Muscle of leg (tissue), 11 donors: ENCODE measurements around the gene OR10G7. TPM values are rescaled to one million over a fixed set of nuclear protein-coding genes. Genes with fewer than 3 reads are reported as not detected.

Experiments used
- DNase-seq: peaks from one replicate; pipeline ENCODE4 v3.0.0; 2013
- H3K27ac ChIP-seq: one replicate; pipeline ENCODE4 v1.5.1; 2013; ENCODE audit warnings: mild to moderate bottlenecking, low read length, control low read depth
- H3K27me3 ChIP-seq: one replicate; pipeline ENCODE4 v1.6.1; 2013; ENCODE audit warnings: low read length; ENCODE audit not compliant: control insufficient read depth, insufficient read depth
- H3K36me3 ChIP-seq: one replicate; pipeline ENCODE4 v1.6.1; 2013; ENCODE audit warnings: low read length; ENCODE audit not compliant: control insufficient read depth, insufficient read depth
- H3K4me1 ChIP-seq: one replicate; pipeline ENCODE4 v1.6.1; 2013; ENCODE audit warnings: low read length; ENCODE audit not compliant: control insufficient read depth, insufficient read depth
- H3K4me3 ChIP-seq: one replicate; pipeline ENCODE4 v1.5.1; 2013; ENCODE audit warnings: low read length, control low read depth
- H3K9me3 ChIP-seq: replicated peaks from 2 replicates; pipeline ENCODE4 v1.6.1; 2013; ENCODE audit warnings: low read depth, low read length; ENCODE audit not compliant: control insufficient read depth
- WGBS: methylation state at CpG from one replicate; pipeline ENCODE4 v1.1.5; 2013; ENCODE audit warnings: missing lambda C conversion rate; ENCODE audit not compliant: insufficient coverage; 5-methylcytosine and 5-hydroxymethylcytosine counted together
- polyA plus RNA-seq, 8 donors: library from polyadenylated mRNA; unstranded; fragments of 120-200 nt; gene quantifications; one replicate each; pipeline versions ENCODE4 v1.2.1 to v1.2.3, GENCODE V29; 2013; ENCODE audit warnings: inconsistent platforms in 1 of 8, low replicate concordance in 1 of 8; ENCODE audit not compliant: insufficient read length in 8 of 8, insufficient read depth in 1 of 8
- total RNA-seq: library from RNA; stranded (reverse); fragments of 120-200 nt; gene quantifications from one replicate; pipeline ENCODE4 v1.2.4, GENCODE V29; 2013

Gene OR10G7
- total and polyA plus RNA-seq, 9 donors, result not detected

DNA sequence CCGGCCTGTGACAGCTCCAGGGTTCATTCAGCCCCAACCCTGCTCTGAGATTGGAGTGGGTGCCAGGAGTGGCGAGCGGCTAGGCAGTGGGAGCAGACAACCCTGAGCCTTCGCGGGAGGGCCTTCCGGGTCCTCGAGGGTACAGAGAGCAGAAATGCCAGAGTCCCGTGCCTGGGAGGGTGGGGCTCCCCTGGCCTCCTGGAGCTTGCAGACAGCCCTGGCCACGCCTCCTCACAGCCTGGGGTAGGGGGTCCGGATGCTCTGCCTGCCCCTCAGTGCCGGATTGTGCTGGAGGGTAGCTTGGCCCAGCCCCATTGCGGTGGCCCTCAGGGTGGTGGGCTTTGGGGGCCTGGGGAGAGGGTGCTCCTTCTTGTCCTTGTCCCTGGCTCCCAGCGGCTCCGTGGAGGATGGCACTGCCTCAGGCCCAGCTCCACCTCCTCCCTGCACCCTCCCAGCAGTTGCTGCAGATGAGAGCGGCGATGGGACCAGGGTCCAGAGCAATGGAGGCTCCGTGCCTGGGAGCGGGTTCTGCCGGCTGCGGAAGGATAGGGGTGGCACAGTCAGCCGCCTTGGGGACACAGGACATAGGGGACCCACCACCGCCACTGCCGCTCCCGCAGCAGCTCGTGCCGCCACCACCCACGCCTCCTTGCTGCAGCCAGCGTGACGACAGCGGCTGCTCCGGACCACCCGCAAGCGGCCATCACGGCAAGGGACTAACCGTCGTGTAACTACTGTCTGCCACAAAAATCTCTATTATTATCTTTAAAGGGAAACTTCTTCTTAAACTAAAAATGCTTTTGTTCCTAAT is 34.9 kb upstream of the OR10G7 start:
- WGBS, result 10% methylated on average over 29 of the region's 36 CpGs
- Histone ChIP-seq H3K36me3 (no peaks in the 10 kb centered on the region), H3K4me1 (peaks cover 9% of the 10 kb centered on the region), H3K4me3 (peak overlapping the region; percentile 51), H3K9me3 (no peaks in the 10 kb centered on the region), H3K27me3 (peaks cover 10% of the 10 kb centered on the region), H3K27ac (peak overlapping the region; percentile 22)
- peak; percentile 31 for DNase-seq

DNA sequence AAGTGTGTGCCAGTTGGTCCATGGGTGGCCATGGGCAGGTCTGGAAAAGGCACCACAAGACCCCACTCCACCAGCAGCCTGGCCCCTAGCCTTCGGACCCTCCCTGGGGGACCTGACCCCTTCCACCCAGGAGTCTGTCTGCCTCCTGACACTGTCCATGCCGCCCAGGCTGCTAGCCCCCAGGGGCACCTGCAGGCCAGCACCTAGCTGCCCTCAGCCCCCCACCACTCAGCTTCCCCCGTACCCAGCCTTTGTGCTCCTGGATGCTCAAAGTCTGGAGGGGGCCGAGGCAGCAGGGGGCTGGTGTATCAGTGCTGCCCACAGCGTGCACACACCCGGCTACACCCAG is 34.3 kb upstream of the OR10G7 start:
- Histone ChIP-seq H3K4me1 (peaks cover 9% of the 10 kb centered on the region), H3K27me3 (peaks cover 10% of the 10 kb centered on the region), H3K9me3 (no peaks in the 10 kb centered on the region), H3K4me3 (no peak overlapping the region), H3K36me3 (no peaks in the 10 kb centered on the region), H3K27ac (no peak overlapping the region)
- DNase-seq, result no peak
- WGBS, result 75% methylated on average over 6 of the region's 6 CpGs

DNA sequence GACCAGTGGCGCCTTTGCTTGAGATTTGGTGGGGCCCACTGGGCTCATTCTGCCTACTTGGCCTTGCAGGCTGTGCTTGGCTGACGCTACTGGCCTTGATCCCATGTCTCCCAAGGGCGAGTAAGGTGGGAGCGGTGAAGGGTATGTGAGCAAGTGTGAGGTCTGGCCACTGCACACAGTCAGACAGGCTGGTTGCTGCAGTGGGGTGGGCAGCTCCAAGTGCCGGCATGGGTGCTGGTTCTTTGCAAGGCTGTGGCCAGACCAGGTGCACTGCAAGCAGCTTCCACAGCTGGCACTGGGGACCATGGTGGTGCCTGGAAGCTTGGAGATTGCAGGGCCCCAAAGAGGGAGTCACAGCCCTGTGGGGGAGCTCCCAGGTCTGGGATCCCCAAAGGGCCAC is 33.4 kb upstream of the OR10G7 start:
- Histone ChIP-seq H3K27me3 (peaks cover 10% of the 10 kb centered on the region), H3K4me3 (no peak overlapping the region), H3K9me3 (no peaks in the 10 kb centered on the region), H3K4me1 (peaks cover 12% of the 10 kb centered on the region), H3K27ac (no peak overlapping the region), H3K36me3 (no peaks in the 10 kb centered on the region)
- DNase-seq, result no peak
- 85% methylated on average over 5 of the region's 5 CpGs for WGBS

DNA sequence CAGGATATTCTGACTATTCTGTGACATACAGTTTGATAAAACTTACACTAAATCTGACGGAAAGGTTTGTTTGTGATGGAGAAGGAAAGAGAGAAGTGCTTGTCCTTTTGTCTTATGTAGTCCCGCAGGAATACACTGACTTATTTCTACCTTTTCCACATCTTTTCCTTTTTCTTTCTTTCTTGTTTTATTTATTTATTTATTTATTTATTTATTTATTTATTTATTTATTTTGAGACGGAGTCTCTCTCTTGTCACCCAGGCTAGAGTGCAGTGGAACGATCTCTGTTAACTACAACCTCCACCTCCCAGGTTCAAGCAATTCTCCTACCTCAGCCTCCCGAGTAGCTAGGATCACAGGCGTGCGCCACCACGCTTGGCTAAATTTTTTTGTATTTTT is 31.0 kb upstream of the OR10G7 start:
- Histone ChIP-seq H3K36me3 (no peaks in the 10 kb centered on the region), H3K9me3 (no peaks in the 10 kb centered on the region), H3K27me3 (peaks cover 6% of the 10 kb centered on the region), H3K4me1 (peaks cover 15% of the 10 kb centered on the region), H3K27ac (no peak overlapping the region), H3K4me3 (no peak overlapping the region)
- DNase-seq, result no peak
- 86% methylated on average over 1 of the region's 8 CpGs for WGBS

DNA sequence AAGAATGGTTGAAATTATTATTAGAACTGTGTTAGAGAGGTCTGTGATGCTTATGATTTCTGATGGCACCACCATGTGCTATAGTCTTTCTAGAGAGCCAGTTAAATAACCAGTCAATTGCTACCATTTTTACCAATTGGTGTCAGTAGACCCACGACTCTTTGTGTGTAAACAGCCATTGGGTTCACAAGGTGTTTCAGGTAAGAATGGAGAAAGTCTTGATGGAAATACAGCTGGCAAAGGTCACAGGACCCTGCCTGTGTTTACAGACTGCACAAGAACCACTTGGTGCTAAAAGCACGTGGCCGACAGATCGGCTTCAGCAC is 30.5 kb upstream of the OR10G7 start:
- H3K27ac ChIP-seq, result no peak overlapping the region
- no peak overlapping the region for H3K4me3 ChIP-seq
- peaks cover 6% of the 10 kb centered on the region for H3K27me3 ChIP-seq
- DNase-seq, result no peak
- no CpG with 5 or more reads among the region's 4 CpGs for WGBS
- H3K9me3 ChIP-seq, result no peaks in the 10 kb centered on the region
- H3K4me1 ChIP-seq, result peaks cover 15% of the 10 kb centered on the region
- no peaks in the 10 kb centered on the region for H3K36me3 ChIP-seq

DNA sequence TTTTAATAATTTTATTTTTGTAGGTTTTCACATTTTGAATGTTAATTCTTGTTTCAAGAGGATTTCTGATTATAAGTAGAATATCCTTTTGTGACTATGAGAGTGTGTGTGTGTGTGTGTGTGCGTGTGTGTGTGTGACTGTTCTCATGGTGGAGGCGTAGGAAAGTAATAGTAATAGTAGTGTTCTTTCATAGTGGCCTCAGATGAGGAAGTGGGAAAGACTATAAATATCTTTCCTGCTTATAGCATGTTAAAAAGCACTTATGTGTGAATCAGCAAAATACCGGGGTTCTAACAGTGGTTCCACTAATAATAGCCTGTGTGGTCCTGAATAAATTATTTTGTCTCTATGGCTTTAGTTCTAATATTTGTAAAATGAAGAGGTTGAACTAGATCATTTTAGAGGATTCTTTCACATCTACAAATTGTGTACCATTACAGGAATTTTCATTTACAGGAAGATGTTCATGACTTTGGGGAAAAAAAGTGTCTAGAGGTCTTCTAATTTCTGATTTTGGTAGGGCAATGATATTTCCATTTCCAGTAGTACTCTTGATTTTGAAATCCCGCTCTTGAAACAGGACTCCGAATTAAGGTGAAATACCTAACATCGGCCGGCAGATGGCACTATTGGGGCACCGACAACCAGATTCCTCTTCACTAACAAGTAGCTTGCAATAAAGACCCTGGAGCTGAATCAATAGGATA is 29.9 kb upstream of the OR10G7 start:
- Histone ChIP-seq H3K4me1 (peaks cover 10% of the 10 kb centered on the region), H3K9me3 (no peaks in the 10 kb centered on the region), H3K27me3 (peaks cover 5% of the 10 kb centered on the region), H3K36me3 (no peaks in the 10 kb centered on the region), H3K27ac (no peak overlapping the region), H3K4me3 (no peak overlapping the region)
- peak; percentile 77 for DNase-seq
- no CpG with 5 or more reads among the region's 8 CpGs for WGBS

DNA sequence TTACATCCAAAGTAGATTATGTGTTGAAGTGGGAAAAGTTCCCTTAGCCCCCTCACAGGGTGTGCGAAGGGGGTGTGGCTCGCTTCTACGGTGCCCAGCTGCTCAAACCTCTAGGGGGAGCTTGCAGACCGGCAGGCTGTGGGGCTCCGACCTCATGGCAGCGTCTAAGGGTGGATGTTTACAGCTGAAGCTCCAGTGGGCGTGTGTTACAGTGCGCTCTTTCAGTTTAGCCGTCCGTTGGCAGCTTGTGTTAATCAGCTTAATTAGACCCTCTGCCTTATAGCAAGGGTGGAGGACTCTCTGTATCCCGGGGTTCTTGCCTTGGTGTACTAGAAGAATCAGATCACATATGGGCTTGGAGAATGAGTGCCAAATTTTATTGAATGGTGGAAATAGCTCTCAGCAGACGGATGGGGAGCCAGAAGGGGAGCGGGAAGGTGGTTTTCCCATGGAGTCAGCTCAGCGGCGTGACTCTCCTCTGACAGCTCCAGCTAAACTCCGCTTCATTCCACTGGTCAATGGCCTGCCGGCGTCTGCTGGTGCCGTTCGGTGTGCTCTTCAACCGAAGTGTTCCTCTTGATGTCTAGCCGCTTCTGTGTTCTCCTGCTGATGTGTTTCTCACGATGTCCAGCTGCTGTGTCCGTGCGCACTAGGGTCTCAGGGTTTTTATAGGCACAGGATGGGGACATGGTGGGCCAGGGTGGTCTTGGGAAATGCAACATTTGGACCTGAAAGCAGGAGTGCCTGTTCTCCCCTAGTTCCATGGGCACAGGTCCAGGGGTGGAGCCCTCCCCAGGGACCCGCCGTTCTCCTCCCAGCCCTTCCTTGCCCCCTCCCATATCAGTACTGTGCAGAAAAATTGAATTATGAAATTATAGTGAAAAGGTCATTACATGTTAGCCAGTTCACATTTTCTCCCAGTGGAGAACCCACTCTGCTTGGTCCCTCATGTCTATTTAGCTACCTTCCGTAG is 28.6 kb upstream of the OR10G7 start:
- WGBS, result 55% methylated on average over 12 of the region's 28 CpGs
- peak; percentile 61 for DNase-seq
- Histone ChIP-seq H3K4me1 (peaks cover 6% of the 10 kb centered on the region), H3K27ac (no peak overlapping the region), H3K36me3 (no peaks in the 10 kb centered on the region), H3K9me3 (no peaks in the 10 kb centered on the region), H3K27me3 (no peaks in the 10 kb centered on the region), H3K4me3 (peak overlapping the region; percentile 14)

DNA sequence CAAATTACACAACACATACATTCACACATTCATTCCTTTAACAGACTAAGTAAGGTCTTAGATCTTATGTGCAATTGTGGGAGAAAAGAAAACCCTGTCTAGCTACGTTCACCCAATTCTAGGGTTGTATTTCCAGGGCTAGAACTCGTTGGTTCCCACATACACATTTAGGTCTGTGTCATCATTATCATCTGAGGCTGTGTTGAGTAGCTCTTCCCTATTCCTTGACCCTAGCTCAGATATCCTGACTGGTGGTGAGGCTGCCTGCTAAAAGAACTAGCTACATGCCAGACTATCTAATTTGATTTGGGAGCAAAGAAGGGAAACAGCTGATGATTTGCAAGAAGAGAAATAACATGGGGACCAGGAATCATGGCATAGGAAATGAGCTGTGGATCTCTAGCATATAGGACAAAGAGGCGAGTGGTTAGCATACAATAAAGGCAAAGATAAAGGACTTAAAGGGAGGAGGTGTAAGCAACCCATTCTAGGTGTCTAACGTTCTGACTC is 27.5 kb upstream of the OR10G7 start:
- DNase-seq, result no peak
- WGBS, result no CpG with 5 or more reads among the region's 4 CpGs
- Histone ChIP-seq H3K4me1 (peaks cover 6% of the 10 kb centered on the region), H3K27me3 (no peaks in the 10 kb centered on the region), H3K4me3 (no peak overlapping the region), H3K27ac (no peak overlapping the region), H3K36me3 (no peaks in the 10 kb centered on the region), H3K9me3 (no peaks in the 10 kb centered on the region)

DNA sequence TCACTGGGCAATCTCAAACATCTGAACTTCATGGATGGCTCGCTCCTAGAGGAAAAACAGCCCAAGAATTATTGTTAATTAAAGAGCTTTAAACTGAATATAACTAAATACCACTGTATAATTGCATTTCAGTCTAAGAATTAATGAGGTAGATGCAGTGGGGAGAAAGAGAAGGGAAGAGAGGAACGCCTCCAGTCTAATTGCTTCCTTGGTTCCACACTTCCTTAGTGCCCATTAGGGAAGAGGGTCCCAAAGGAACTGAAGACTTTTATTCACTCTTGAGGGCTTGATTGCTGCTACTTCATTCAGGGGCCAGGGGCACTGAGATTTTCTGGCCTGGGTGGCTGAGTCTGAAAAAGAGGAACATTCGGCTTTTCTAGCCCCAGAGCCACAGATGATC is 11.8 kb upstream of the OR10G7 start:
- H3K27ac ChIP-seq, result no peak overlapping the region
- no peaks in the 10 kb centered on the region for H3K36me3 ChIP-seq
- no peaks in the 10 kb centered on the region for H3K27me3 ChIP-seq
- 100% methylated on average over 1 of the region's 3 CpGs for WGBS
- H3K4me1 ChIP-seq, result no peaks in the 10 kb centered on the region
- no peak overlapping the region for H3K4me3 ChIP-seq
- H3K9me3 ChIP-seq, result no peaks in the 10 kb centered on the region
- no peak for DNase-seq

DNA sequence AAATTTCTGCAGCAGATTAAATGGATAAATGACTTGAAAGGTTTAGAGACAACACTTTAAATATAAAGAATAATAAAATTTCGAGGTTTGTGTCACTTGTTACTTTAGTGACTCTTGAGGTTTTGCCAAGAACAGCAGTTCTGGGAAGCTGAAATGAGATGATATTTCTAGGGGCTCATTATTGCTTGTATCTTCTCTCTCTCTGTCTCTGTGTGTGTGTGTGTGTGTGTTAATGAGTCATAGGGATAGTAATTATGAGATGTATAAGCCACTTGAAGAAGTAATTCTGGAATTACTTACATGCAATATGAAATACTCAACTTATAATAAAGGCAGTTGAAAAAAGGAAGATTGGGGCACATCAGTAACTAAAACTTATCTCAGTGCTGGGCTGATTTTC is 9.6 kb upstream of the OR10G7 start:
- no peaks in the 10 kb centered on the region for H3K9me3 ChIP-seq
- no peak overlapping the region for H3K27ac ChIP-seq
- WGBS, result no CpG with 5 or more reads among the region's 1 CpG

More for the DNA sequence above, 9.6 kb upstream of the OR10G7 start:
- Histone ChIP-seq H3K36me3 (no peaks in the 10 kb centered on the region), H3K4me1 (no peaks in the 10 kb centered on the region), H3K27me3 (no peaks in the 10 kb centered on the region), H3K4me3 (no peak overlapping the region)
- no peak for DNase-seq
